Skeletal muscle tissue (tissue), 4 donors: ENCODE data around the gene SLC25A44. TPM values are rescaled to one million over a fixed set of nuclear protein-coding genes. Genes with fewer than 3 reads are reported as not detected.
"Not testable (repeated sequence)": the region's sequence is repeated elsewhere in the genome, so short reads cannot be mapped to it uniquely, and the experiment has no call there.

Source experiments
- H3K27ac ChIP-seq: one replicate; pipeline ENCODE4 v1.7.0; 2013; ENCODE audit warnings: mild to moderate bottlenecking, low read depth, low read length, inconsistent platforms
- H3K27me3 ChIP-seq, 3 donors: one replicate each; pipeline ENCODE4 v1.7.0; 2013; ENCODE audit warnings: low read length in 3 of 3; ENCODE audit not compliant: control insufficient read depth in 3 of 3, insufficient read depth in 3 of 3
- H3K36me3 ChIP-seq, 3 donors: one replicate each; pipeline ENCODE4 v1.7.0; 2013; ENCODE audit warnings: low read length in 3 of 3; ENCODE audit not compliant: control insufficient read depth in 3 of 3, insufficient read depth in 3 of 3
- H3K4me1 ChIP-seq, 3 donors: one replicate each; pipeline ENCODE4 v1.7.0; 2013; ENCODE audit warnings: low read length in 3 of 3, mild to moderate bottlenecking in 3 of 3; ENCODE audit not compliant: control insufficient read depth in 3 of 3, insufficient read depth in 3 of 3
- H3K4me3 ChIP-seq, 3 donors: one replicate each; pipeline ENCODE4 v1.7.0; 2013; ENCODE audit warnings: low read length in 3 of 3
- H3K9ac ChIP-seq, 3 donors: one replicate each; pipeline ENCODE4 v1.7.0; 2013; ENCODE audit warnings: low read length in 3 of 3, mild to moderate bottlenecking in 3 of 3, moderate library complexity in 2 of 3, low read depth in 1 of 3
- H3K9me3 ChIP-seq, 3 donors: one replicate each; pipeline ENCODE4 v1.7.0; 2013; ENCODE audit warnings: low read length in 3 of 3; ENCODE audit not compliant: control insufficient read depth in 3 of 3
- total RNA-seq: library from RNA; depleted of rRNA; stranded (reverse); fragments of >200 nt; gene quantifications from one replicate; pipeline ENCODE4 v1.2.3, GENCODE V29; 2014
- donor health status: Osteomylitis.

SLC25A44 gene
- total RNA-seq, 1 donor from 2014 or later: 3.1 TPM

GRCh38 chr1:156181391-156181924, 12.4 kb upstream of the SLC25A44 start:
- H3K9ac ChIP-seq, H3K36me3 ChIP-seq, H3K27me3 ChIP-seq, H3K4me3 ChIP-seq, H3K4me1 ChIP-seq, H3K9me3 ChIP-seq, H3K27ac ChIP-seq: not testable (repeated sequence)

GRCh38 chr1:156182010-156182779, 11.7 kb upstream of the SLC25A44 start:
- not testable (repeated sequence) for H3K9ac ChIP-seq, H3K9me3 ChIP-seq, H3K36me3 ChIP-seq, H3K4me1 ChIP-seq, H3K27ac ChIP-seq, H3K4me3 ChIP-seq, H3K27me3 ChIP-seq

DNA sequence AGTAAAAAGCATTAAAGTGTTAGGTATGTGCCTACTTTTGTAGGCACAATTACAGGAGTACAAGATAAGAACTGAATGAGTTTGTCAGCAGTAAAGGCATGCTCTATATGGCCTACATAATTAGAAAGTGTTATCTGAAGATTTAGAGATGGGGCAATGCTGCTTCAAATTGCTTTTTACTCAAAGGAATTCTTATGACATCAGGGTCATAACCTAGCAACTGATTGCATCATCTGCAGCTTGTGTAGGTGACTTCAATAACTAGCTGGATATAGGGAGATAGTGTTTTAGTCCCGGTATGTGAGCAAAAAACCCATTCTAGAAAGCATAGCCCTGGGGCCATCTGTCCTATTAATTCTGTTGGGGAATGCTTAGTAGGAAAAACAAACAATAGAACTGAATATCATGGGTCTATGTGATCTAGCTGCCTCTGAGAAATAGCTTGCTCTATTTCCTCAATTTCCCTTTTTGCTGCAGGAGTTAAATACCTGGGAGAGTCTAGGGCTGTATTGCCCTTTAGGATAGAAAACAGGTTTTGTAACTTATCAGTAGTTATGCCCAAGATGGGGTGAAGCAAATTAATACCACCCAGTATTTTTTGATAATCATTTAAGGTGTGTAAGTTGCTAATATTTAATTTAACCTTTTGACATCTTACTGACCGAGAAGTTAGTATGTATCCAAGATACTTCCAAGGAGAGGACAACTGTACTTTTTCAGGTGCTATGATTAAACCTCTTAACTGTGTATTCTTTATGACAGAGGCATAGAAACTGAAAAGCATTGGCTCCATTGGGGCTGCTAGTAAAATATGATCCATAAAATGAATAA, 7.3 kb upstream of the SLC25A44 start:
- not testable (repeated sequence) for H3K9me3 ChIP-seq, H3K4me3 ChIP-seq, H3K27ac ChIP-seq, H3K4me1 ChIP-seq, H3K36me3 ChIP-seq, H3K27me3 ChIP-seq, H3K9ac ChIP-seq

GRCh38 chr1:156190265-156190664, 3.6 kb upstream of the SLC25A44 start:
- H3K27me3 ChIP-seq, H3K36me3 ChIP-seq, H3K9me3 ChIP-seq, H3K4me3 ChIP-seq, H3K27ac ChIP-seq, H3K9ac ChIP-seq: not testable (repeated sequence)
- peaks cover 11 to 13% (median 12%) of the 10 kb centered on the region in 3 donors for H3K4me1 ChIP-seq

DNA sequence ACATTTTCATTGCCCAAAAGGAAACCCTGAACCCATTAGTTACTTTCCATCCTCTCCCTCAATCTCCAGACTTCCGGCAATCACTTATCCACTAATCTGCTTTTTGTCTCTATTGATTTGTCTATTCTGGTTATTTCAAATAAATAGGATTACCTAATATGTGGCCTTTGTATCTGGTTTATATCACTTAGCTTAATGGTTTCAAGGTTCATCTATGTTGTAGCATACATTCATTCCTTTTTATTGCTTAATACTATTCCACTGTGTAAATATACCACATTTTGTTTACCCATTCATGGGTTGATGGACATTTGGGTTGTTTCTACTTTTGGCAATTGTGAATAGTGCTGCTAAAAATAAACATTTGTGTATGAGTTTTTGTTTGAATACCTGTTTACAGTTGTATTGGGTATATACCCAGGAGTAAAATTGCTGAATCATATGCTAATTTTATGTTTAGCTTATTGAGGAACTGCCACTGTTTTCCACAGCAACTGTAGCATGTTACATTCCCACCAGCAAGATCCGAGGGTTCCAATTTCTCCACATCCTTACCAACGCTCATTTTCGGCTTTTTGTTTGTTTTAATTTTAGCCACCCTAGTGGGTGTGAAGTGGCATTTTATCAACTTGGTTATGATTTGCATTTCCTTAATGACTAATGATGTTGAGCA, 2.5 kb upstream of the SLC25A44 start:
- peaks cover 17 to 23% (median 21%) of the 10 kb centered on the region in 3 donors for H3K4me1 ChIP-seq
- H3K9me3 ChIP-seq: no peaks in the 10 kb centered on the region
- no peak overlapping the region for H3K9ac ChIP-seq
- H3K4me3 ChIP-seq: no peak overlapping the region
- H3K27me3 ChIP-seq: no peaks in the 10 kb centered on the region
- peaks cover 0 to 7% (median 0%) of the 10 kb centered on the region in 3 donors for H3K36me3 ChIP-seq
- H3K27ac ChIP-seq: no peak overlapping the region

DNA sequence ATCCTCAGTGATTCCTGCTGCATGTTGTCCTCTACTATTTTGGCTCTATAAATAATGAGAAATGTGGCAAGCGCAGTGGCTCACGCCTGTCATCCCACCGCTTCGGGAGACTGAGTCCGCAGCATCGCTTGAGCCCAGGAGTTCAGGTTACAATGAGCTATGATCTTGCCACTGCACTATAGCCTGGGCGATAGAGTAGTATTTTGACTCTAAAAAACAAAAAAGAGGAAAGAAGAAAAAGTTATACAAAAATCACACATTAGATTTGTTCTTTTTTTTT, 756 bp upstream of the SLC25A44 start:
- peak overlapping the region; percentile 84 for H3K27ac ChIP-seq
- H3K9ac ChIP-seq: peak overlapping the region; percentile 86 to 93 (median 88)
- H3K4me1 ChIP-seq: peaks cover 24 to 28% (median 28%) of the 10 kb centered on the region in 3 donors
- no peaks in the 10 kb centered on the region for H3K27me3 ChIP-seq
- H3K4me3 ChIP-seq: peak overlapping the region; percentile 93 to 99 (median 97)
- no peaks in the 10 kb centered on the region for H3K9me3 ChIP-seq
- H3K36me3 ChIP-seq: peaks cover 0 to 12% (median 6%) of the 10 kb centered on the region in 3 donors

GRCh38 chr1:156194300-156194652, 372 bp downstream of the SLC25A44 start:
- Histone ChIP-seq H3K9ac (peak overlapping the region; percentile 88 to 93 (median 93)), H3K27me3 (no peaks in the 10 kb centered on the region), H3K4me3 (peak overlapping the region; percentile 93 to 99 (median 97)), H3K36me3 (peaks cover 2 to 15% (median 6%) of the 10 kb centered on the region in 3 donors), H3K9me3 (no peaks in the 10 kb centered on the region), H3K4me1 (peaks cover 24 to 29% (median 28%) of the 10 kb centered on the region in 3 donors), H3K27ac (peak overlapping the region; percentile 84)

DNA sequence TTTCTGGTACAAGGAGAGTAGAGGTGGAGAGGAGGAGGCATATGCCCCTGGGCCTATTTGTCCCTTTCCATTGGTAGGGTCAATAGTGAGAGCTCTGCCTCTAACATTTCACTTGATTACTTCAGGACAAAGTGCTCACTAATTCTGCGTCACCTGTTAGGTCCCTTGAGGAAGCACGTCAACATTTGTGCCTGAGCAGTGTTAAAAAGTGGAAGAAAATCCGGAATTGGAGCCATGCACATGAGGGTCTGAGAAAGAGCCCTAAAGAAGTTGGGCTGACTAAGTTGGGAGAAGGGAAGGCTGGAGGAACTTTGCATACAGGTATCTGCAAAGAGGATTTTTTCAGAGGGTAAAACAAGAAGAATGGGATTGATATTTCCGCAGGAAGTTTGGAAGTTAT, 1.9 kb downstream of the SLC25A44 start:
- H3K9me3 ChIP-seq: no peaks in the 10 kb centered on the region
- no peak overlapping the region for H3K27ac ChIP-seq
- peaks cover 24 to 32% (median 28%) of the 10 kb centered on the region in 3 donors for H3K4me1 ChIP-seq
- H3K36me3 ChIP-seq: peaks cover 8 to 25% (median 18%) of the 10 kb centered on the region in 3 donors
- peak overlapping the region in 1 of 3 donors; percentile 2 for H3K9ac ChIP-seq
- H3K4me3 ChIP-seq: no peak overlapping the region
- no peaks in the 10 kb centered on the region for H3K27me3 ChIP-seq

DNA sequence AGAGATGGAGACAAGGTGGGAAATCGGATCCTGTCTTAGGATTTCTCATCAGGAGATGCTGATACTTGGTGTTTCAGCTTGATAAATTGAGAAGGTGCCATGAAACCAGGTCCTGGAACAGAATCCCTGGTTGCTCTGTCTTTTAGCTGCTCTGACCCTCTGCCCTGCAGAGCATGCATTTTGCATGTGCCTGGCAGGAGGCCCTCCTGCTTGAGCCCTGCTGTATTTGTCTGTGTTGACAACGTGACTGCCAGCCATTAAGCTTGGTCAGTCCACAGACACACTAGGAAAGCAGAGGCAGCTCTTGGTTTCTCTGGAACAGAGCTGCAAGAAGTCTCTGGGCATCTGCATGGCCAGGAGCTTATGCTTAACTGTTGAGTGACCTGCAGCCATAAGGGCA, 2.5 kb downstream of the SLC25A44 start:
- Histone ChIP-seq H3K9me3 (no peaks in the 10 kb centered on the region), H3K4me1 (peaks cover 24 to 32% (median 28%) of the 10 kb centered on the region in 3 donors), H3K27ac (no peak overlapping the region), H3K4me3 (no peak overlapping the region), H3K36me3 (peaks cover 8 to 28% (median 18%) of the 10 kb centered on the region in 3 donors), H3K9ac (peak overlapping the region in 2 of 3 donors; percentile 2 to 50), H3K27me3 (no peaks in the 10 kb centered on the region)
